Activated effector memory CD4-positive, alpha-beta T cell treated with anti-CD3 and anti-CD28 coated beads, Interleukin-2, amount 50 U/mL, for 16 hours (primary cell): Measurements from ENCODE around the gene GSN.

Experiments
- DNase-seq: peaks from one replicate; pipeline ENCODE4 v3.0.0-alpha.2; 2020

Gene GSN

DNA sequence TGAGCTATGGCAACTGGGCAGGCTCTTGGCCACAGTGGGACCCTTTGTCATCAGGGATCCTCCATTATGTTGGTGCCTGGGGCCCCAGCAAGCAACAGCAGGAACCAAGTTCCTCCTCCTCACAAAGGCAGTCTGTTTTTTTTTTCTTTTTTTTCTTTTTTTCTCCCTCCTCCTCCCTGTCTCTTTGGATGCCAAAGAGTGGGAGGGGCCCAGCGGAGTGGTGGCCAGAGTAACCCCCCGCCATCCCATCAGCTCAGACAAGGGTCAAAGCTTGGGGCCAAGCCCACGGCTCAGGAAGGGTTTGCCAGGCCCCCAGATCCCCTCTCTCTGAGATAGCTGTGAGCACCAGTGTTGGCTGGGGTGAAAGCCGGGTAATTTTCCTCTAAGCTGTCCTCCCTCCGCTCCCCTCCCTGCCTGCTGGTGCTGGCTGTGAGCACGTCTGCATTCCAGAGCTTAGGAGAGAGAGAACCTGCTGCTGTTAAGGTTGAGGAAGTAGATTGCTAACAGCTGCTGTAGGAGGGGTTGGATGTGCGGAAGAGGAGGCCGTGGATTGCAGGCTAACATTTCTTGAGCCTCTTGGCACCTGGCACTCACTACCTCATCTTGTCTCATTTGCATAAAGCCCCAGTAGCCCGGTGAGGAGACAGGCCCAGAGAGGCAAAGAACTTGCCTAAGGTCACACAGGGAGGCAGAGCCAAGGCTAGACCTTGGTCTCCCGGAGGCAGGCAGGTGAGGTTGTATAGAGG, 21.2 kb downstream of the GSN start:
- peak; percentile 44 for DNase-seq

DNA sequence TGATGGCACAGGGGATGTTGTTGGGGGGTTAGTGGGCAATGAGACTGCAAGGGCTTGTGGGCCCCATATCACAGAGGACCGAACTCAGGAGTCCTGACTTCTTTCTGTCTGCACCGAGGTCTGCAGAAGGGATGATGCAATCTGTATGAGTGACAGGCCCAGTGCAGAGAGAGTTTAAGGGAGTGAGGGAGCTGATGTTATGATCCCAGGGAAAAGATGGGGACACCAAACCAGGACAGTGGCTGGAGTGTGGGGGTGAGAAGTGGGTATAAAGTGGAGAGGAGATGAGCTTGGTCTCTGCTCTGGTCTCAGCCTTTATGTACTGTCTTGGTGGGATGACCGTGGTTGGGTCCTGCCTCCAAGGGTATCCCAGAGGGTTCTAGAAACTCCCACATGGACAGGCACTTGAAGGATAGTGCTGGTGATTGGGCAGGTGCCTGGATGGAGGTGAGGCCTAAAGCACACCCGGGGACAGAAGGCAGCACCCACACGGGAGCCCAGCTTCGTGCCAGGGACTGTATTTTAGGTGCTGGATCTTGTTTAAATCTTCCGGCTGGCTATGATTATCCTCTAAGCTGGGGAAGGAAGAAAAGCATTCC, 21.9 kb downstream of the GSN start:
- peak; percentile 27 for DNase-seq

DNA sequence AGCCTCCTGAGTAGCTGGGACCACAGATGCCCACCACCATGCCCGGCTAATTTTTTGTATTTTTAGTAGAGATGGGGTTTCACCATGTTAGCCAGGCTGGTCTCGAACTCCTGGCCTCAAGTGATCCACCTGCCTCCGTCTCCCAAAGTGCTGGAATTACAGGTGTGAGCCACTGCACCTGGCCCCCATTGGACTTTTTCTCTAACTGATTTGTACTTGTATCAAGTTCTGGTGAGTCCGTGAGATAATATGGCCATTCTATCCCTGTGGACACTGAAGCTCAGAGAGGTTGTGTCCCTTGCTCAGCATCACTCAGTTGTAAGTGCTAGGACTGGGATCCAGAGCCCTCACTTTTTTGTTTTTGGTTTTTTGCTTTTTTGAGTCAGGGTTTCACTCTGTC, 23.6 kb downstream of the GSN start:
- peak; percentile 8 for DNase-seq

DNA sequence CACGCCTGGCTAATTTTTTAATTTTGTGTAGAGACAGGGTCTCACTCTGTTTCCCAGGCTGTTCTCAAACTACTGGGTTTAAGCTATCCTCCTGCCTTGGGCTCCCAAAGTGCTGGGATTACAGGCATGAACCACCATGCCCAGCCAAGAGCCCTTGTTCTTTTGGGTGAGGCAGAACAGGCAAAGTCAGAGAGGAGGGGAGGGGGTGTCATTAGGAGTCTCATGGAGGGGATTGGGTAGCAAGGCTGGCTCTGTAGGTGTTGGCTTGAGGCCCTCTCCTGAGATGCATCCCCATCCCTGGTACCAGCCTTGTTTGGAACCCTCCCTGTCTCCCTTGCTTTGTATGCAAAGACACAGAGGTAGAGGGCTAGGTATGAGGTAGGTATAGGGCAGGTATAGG, 24.1 kb downstream of the GSN start:
- DNase-seq = no peak

DNA sequence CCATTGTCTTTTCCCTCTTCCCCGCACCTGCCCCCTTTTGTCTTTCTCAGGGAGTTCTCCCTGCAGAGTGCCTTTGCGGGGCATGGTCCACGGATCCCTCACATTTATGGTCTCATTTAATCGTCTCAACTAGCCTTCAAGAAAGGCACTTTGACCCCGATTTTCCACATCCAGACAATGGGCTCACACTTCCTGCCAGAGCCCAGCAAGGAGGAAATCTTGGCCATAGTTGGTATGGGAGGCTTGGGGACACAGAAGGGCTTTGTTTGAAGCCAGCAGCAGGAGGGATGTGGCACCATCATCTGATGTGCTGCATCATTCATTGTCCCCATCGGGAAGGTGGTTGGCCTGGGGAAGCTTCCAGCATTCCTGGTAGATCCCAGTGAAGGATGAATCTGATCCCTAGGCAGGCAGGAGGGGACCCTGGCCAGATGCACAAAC, 24.9 kb downstream of the GSN start:
- no peak for DNase-seq

DNA sequence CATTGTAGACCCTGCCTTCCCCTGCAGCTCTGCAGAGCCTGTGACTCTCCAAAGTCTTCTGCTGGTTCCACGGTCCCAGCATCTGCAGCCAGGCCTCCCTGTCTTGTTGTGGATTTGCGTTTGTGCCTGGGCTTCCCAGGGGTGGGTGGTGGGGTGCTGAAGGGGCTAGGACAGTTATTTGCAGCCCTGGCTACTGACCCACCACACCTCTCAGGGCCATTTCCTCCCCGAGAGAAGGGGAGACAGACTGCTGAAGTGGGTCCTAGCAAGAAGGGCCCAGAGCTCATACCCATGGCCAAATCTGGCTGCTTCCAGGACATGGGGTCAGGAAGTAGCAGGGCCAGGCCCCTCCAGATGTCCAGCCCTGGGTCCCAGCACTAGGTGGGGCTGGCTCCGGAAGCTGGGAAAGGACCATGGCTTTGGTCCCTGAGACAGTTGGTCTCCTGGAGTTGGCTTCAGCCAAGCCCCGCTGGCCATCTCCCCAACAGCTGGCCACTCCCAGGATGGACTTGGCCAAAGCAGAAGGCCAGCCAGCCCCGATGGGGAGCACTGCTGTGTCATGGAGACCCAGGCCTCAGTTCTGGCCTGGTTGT, 26.3 kb downstream of the GSN start:
- DNase-seq = no peak

DNA sequence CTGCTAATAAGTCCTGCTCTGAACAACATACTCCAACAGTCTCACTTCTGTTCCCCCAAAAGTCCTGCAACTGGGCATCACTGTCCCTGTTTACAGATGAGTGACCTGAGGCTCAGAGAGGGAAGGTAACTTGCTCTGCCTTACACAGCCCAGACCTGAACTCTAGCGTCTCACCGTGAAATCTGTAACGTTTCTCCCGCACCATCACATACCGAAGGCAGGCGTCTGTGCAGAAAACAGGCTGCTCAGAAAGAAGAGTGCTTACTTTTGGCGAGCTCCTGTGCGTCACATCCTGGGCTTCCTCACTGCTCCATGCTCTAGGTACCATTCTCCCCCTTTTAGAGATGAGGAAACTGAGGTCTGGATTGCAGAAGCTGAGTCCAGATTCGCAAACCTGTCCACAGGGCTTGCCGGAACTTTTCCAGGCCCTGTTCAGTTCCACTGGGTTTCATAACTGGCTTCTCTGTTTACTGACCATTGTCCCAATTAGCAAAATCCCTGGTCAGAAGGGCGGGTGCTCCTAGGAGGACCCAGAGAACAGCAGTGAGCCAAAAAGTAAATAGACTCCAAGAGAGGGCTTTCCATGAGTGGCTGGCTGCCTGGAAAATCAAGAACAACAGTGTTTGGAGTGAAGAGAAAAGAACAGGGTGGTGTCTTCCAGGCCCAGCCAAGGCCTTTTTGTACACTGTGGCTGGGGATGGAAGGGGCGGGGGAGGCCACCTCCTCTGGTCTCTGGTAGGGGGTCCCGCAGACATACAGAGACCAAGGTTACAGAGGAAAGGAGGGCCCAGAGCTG, 27.1 kb downstream of the GSN start:
- DNase-seq = no peak

DNA sequence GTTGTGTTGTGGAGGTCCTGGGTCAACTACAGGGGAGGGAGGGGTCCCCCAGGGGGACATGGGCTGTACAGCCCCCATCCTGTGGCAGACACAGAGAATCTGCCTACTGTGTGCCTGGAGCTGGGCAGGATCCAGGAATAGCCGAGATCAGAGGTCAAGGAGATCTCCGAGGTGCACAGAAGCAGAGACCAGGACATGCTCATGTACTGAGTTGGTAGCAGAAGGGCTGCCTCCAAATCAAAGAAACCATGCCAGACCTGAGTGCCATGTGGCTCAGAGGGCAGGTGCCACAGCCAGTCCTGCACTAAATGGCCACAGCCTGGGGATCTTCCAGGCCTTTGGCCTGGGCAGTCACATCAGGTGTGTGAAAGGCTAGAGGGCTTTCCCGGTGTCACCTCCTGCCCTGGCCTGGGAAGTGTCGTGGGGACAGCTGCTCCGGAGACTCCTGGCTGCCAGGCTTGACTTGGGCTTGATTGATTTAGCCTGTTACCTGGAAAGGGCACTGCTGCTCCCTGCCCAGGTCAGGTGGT, 27.8 kb downstream of the GSN start:
- no peak for DNase-seq

DNA sequence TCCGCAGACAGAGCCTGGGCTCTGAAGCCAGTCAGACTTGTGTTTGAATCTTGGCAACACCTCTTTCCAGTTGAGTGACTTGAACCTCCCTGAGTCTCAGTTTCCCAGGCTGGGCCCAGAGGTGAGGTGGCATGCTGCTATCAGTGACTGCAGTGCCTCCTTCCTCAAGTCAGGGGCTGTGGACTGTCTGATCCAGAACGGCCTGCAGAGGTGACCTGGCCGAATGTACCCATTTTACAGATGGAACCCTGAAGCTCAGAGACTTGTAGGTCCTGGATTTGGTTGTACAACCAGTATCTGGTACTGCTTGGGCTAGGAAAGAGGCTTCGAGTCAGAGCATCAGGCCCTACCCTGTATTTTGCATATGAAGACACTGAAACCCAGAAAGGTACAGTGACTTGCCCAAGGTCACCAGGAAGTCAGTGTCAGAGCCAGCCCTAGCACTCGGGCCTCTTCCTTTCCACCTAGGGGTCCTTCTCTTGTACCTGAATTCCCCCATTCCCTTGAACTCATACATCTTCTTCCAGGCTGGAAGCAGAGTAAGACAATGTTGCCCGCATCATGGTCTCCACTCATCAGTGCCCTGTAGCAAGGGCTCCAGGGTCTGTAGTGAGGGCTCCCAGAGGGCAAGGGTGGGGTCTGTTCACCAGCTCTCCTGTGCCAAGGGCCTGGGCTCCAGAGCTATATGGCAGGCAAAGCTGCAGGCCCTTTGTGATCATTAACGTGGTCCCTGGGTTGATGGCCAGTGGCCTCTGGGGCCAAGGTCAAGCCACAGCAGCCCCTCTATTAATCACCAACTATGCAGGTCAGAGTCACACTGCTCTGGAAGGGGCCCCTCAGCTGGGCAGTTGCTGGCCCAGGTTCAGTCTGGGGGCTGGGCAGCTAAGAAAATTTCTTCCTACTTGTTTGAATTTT, 28.5 kb downstream of the GSN start:
- no peak for DNase-seq

DNA sequence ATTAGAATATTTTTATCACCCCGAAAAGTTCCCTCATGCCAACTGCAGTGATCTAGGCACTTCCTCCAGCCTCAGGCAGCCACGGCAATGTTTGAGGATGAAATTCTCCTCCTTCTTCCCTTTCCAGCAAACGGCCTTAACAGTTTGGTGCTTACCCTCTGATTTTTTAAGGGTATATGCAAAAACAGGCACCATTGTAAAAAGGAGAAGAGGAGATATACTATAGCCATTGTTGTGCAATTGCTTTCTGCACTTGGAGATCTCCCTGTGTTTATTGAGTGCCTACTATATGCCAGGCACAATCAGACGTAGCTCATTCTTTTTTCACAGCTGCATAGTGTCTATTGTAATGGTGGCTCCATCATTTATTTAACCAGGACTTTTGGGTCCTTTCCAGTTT, 29.4 kb downstream of the GSN start:
- no peak for DNase-seq

DNA sequence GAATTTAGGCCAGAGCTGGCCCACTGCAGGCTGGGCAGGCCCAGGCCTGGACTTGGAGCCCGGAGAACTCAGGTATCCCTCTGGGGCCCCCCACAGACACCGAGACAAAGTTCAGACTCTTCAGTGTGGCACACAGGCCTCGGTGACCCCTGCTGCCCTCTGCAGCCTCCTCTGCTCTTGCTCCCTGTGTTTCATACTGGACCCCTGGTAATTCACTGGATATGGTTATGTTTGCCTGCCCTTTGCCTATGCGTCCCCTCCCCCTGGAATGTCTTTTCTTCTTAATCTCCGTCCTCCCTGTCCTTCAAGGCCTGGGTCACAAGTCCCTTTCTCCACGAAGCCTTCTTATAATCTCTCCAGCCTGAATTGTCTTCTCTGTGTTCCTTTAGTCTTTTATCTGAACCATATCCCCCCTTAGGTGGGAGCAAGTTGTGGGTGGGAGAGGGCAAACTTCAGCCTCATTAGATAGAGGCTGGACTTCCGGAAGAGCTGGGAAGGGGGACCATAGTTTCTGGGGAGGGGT, 30.1 kb downstream of the GSN start:
- no peak for DNase-seq

DNA sequence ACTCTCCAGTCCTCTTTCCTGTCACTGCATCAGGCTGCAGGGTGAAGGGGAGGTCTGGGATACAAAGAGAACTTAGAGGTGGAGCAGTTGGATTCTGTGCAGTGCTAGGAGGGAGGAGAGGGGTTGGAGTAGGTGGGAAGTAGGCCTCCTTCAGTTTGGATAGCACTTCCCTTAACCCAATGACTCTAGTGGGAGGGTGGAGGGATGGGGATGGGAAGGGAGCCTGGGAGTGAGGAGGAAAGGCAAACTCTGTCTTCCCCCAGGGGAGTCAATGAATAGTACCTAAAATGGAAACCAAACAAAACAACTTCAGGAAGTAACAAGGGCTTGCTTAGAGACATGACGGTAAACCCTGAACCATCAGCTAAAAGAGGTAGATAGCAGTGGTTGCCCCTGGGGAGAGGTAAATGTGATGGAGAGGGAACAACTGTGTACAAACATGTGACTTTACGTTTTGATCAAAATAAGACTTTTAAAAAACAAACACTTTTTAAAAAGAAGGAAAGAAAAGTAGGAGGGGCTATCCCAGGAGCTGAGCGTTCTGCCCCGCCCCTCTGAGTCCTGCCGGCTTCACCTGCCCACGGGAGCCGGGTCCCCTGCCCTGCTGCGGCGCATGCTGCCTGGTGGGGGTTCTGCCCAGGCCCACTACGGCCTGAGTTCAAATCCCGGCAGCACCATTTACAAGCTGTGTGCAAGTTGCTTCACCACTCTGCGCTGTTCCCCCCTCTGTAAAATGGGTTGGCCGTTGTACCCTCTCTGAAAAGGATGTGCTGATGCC, 30.9 kb downstream of the GSN start:
- DNase-seq = no peak

DNA sequence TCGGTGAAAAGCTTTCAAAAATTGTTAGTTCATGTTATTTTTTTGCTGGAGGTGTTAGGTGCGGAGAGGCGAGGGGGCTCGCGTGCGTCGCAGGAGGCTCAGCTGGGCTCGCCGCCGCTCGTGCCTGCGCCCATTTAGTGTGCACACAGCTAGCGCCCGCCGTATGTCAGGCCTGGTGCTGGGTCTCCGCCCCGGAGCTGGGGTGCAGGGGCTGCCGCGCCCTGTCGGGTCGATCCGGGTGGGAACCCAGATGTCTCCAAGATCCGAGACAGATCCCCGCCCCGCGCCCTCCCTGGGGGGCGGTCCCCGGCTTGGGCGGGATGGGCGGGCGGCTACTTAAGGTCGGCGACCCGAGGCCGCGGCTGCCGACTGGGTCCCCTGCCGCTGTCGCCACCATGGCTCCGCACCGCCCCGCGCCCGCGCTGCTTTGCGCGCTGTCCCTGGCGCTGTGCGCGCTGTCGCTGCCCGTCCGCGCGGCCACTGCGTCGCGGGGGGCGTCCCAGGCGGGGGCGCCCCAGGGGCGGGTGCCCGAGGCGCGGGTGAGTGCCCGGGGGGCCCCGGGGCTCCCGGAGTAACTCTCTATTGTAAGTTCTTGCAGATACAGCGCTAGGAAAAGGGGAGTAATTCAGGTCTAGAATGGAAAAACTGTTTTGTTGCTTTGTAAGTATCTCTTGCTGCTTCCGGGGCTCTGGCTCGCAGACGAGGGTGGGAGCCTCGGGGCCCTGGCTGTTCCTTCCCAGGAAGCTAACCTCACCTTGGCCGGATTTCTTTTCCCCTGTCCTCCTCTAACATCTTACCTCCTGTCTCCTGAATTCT, 31.7 kb downstream of the GSN start:
- no peak for DNase-seq

DNA sequence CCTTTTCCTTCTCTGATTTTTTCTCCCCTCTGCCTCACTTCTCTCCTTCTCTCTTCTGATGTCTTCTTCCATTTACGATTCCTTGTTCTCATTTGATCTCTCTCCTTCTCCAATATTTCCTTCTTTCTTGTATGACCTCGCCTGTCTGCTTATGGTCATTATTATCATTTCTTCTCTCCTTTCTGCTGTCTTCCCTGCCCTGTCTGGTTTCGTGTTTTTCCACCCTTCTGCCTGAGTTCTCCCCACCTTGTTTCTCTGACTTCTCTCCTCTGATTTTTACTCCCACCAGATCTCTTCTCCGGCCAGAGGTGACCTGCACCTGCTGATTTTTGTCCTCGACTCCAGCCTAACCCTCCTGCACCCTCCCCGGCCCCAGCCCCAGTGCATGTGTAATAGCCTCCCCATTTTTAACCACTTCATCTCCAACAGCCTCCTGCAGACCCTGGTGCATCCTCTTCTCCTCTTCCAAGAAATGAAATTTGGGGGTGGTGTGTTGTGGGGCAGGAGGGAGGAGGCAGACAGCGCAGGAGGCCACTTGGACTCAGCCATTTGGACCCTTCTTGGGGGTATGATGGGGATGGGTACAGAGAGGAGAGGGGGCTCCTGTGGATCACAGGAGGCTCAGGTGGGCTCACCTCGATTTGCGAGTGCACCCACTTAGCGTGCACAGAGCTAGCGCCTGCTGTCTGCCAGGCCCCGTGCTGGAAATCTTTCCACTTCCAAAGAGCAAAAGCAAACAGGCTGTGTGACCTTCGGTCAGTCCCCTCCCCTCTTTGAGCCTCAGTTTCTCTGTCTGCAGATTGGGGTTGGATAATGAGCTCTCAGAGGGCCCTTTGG, 32.5 kb downstream of the GSN start:
- no peak for DNase-seq

DNA sequence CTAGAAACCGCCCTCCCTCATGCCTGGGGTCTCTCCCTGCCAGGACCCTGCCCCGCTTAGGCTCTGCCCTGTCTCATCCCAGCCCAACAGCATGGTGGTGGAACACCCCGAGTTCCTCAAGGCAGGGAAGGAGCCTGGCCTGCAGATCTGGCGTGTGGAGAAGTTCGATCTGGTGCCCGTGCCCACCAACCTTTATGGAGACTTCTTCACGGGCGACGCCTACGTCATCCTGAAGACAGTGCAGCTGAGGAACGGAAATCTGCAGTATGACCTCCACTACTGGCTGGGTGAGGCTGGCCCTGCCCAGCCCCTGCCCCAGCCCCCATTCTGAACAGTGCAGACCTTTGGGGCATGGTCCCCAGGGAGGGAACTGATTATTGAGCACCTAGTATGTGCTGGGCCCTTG, 33.9 kb downstream of the GSN start:
- no peak for DNase-seq

DNA sequence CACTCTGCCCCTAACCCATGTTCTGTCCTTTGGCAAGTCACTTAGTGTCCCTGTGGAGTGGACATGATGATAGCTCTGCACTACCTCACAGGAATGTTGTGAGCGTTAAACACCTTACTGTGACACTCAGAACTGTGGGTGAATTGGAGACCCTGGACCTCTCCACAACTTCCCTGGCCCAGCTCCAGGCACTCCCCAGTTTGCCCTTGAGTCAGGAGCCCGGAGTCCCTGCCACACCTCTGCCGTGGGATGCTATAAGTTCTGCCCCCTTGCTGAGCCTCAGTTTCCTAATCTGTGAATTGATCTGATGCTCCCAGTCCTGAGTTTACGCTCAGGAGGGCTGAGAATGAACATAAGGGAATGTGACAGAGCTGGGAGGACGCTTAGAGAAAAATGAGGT, 34.4 kb downstream of the GSN start:
- peak; percentile 41 for DNase-seq

DNA sequence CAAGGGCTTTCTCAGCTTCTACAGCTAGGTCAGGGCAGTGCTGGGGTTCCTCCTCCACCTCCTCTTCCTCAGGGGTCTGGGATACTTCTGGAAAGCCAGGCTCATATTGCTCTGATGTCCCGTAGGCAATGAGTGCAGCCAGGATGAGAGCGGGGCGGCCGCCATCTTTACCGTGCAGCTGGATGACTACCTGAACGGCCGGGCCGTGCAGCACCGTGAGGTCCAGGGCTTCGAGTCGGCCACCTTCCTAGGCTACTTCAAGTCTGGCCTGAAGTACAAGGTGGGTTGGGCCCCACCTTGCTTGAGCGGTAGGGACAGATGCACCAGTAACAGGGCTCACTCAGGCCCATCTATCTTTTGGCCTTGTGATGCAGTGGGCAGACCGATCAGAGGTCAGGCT, 34.8 kb downstream of the GSN start:
- DNase-seq = peak; percentile 22

DNA sequence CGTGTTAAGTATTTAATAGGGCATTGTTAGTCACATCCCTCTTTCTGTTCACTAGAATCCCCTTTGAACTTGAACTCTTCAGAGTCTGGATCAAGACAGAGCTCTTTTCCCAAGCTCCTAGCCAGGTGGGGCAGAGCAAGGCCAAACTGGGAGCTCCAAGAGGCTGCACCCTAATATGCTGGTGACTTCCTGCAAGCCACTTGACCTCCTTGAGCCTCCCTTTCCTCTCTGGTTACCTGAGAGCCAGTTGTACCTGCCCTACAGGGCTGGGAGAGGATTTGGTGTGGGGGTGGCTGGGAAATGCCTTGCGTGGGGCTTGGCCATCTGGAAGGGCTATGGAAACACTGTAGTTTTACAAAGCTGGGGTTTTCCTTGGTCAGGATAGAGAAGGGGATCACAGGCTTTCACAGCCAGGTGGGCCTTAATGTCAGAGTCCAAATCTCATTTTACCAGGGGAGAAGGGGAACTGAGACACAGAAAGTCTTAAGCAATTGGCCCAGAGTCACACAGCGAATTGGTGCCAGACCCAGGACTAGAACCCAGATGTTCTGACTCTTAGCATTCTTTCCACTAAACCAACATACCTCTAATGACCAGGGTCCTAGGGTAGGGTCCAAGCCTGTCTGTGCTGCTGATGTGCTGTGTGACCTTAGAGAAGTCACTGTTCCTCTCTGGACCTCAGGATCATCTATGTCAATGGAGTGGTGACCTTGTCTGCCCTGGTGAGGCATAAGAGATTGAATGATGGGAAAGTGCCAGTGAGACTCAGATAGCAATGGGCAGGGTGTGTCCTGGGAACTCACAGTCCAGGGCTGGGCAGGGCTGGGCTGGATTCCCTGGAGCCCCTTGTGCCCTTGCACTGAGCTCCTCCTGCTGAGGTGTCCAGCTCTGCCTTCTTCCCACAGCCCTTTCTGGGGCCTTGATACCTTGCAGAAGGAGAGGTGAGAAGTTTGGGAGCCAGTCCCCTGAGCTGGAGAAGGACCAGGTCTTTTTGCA, 35.8 kb downstream of the GSN start:
- DNase-seq = no peak
